H1 (cell line): ENCODE measurements around the gene ARID1B.

Experiments used
- CTCF ChIP-seq, 3 experiments: IDR thresholded peaks; 1 replicate in 2 of 3; 2 replicates in 1 of 3; pipeline versions ENCODE4 v1.5.1 to v1.6.1; 2011; ENCODE audit warnings: low read length in 3 of 3, mild to moderate bottlenecking in 3 of 3, inconsistent platforms in 2 of 3, low read depth in 1 of 3, moderate library complexity in 1 of 3; ENCODE audit not compliant: insufficient read depth in 1 of 3; ENCODE audit errors: control extremely low read depth in 1 of 3
- GABPA ChIP-seq: IDR thresholded peaks from 2 replicates; pipeline ENCODE4 v1.6.1; 2011; ENCODE audit warnings: mild to moderate bottlenecking, low read length, moderate library complexity, borderline replicate concordance; ENCODE audit not compliant: insufficient read depth
- JUN ChIP-seq: IDR thresholded peaks from 2 replicates; pipeline ENCODE4 v1.6.1; 2011; ENCODE audit warnings: low read depth, mild to moderate bottlenecking, improper control_type of control experiment, low read length
- JUND ChIP-seq: IDR thresholded peaks from 2 replicates; pipeline ENCODE4 v1.6.1; 2011; ENCODE audit warnings: mild to moderate bottlenecking, improper control_type of control experiment, low read length
- MAX ChIP-seq: IDR thresholded peaks from 2 replicates; pipeline ENCODE4 v1.6.1; 2012; ENCODE audit warnings: inconsistent platforms
- POLR2A ChIP-seq, 2 experiments: IDR thresholded peaks; 1 replicate in 1 of 2; 2 replicates in 1 of 2; pipeline ENCODE4 v1.6.1; 2011; ENCODE audit warnings: low read depth in 2 of 2, low read length in 2 of 2, mild to moderate bottlenecking in 2 of 2; ENCODE audit errors: control extremely low read depth in 1 of 2
- POLR2AphosphoS5 ChIP-seq: IDR thresholded peaks from 2 replicates; pipeline ENCODE4 v1.6.1; 2011; ENCODE audit warnings: low read depth, low read length
- RAD21 ChIP-seq, 2 experiments: IDR thresholded peaks in 1 of 2; conservative IDR thresholded peaks in 1 of 2; 2 replicates each; pipeline ENCODE4 v1.6.1; 2011; ENCODE audit warnings: low read depth in 2 of 2, low read length in 2 of 2, improper control_type of control experiment in 1 of 2, inconsistent platforms in 1 of 2, mild to moderate bottlenecking in 1 of 2, moderate library complexity in 1 of 2
- TAF1 ChIP-seq: IDR thresholded peaks from 2 replicates; pipeline ENCODE4 v1.6.1; 2011; ENCODE audit warnings: mild to moderate bottlenecking, low read depth, low read length

- TF ChIP-seq POLR2AphosphoS5 (no peak), MAX (0 out of 2 replicates have a peak, but pooled peaks have one; percentile 7), POLR2A (IDR thresholded peaks at IDR 0.05; ENCODE audit: control extremely low read depth in 1 of 2, low read depth in 2 of 2, low read length in 2 of 2) (no peak), RAD21 (IDR thresholded peaks at IDR 0.05 in 1 of 2, conservative IDR thresholded peaks at IDR 0.05 in 1 of 2; ENCODE audit: low read depth in 2 of 2, low read length in 2 of 2) (peak; percentile 33 to 37; a peak in 3 of 4 replicates), JUN (no peak), CTCF (IDR thresholded peaks at IDR 0.05; ENCODE audit: control extremely low read depth in 1 of 3, insufficient read depth in 1 of 3, low read depth in 1 of 3, low read length in 3 of 3) (peak in 2 of 3 experiments; percentile 16 to 21; a peak in 2 of 4 replicates), GABPA (no peak), JUND (no peak), TAF1 (no peak)
Observed at GRCh38 chr6:156933201-156934068, 156.3 kb downstream of the ARID1B start.
